Spleen (tissue), 11 donors: Measurements from ENCODE around the gene BRINP3. TPM values are rescaled to one million over a fixed set of nuclear protein-coding genes. Genes with fewer than 3 reads are reported as not detected.
A peak's percentile ranks its signal among the peaks of the same experiment; 100 is the strongest.

Source experiments
- DNase-seq: peaks from one replicate; pipeline ENCODE4 v3.0.0-alpha.2; 2020
- H3K27ac ChIP-seq, 8 donors: fragments of 200-600 bp; sonication (generic) in 7 of 8; 1 replicate in 4 of 8; 2 replicates in 4 of 8; pipeline versions ENCODE4 v1.5.0 to v1.8.0; 2016 to 2021; ENCODE audit warnings: inconsistent platforms in 4 of 8, mild to moderate bottlenecking in 4 of 8, moderate library complexity in 1 of 8
- H3K27me3 ChIP-seq, 7 donors: fragments of 200-600 bp; sonication (generic) in 6 of 7; replicated peaks in 1 of 7; 1 replicate in 4 of 7; 2 replicates in 3 of 7; pipeline versions ENCODE4 v1.5.0 to v1.8.0; 2016 to 2021; ENCODE audit warnings: inconsistent platforms in 3 of 7, mild to moderate bottlenecking in 1 of 7
- H3K36me3 ChIP-seq, 6 donors: fragments of 200-600 bp; sonication (generic) in 5 of 6; 1 replicate in 4 of 6; 2 replicates in 2 of 6; pipeline versions ENCODE4 v1.5.0 to v1.8.0; 2016 to 2021; ENCODE audit warnings: inconsistent platforms in 2 of 6
- H3K4me1 ChIP-seq, 6 donors: fragments of 200-600 bp; sonication (generic) in 5 of 6; 1 replicate in 3 of 6; 2 replicates in 3 of 6; pipeline versions ENCODE4 v1.5.0 to v1.8.0; 2016 to 2021; ENCODE audit warnings: inconsistent platforms in 3 of 6
- H3K4me3 ChIP-seq, 8 donors: fragments of 200-600 bp; sonication (generic) in 7 of 8; 1 replicate in 4 of 8; 2 replicates in 4 of 8; pipeline versions ENCODE4 v1.5.0 to v1.8.0; 2016 to 2021; ENCODE audit warnings: inconsistent platforms in 4 of 8, mild to moderate bottlenecking in 4 of 8, moderate library complexity in 2 of 8
- H3K9me3 ChIP-seq, 8 donors: fragments of 200-600 bp; sonication (generic) in 7 of 8; 1 replicate in 4 of 8; 2 replicates in 4 of 8; pipeline versions ENCODE4 v1.5.0 to v1.8.0; 2016 to 2021; ENCODE audit warnings: inconsistent platforms in 4 of 8
- POLR2A ChIP-seq, 3 donors: fragments of 450-650 bp; IDR thresholded peaks; one replicate each; pipeline ENCODE4 v1.5.1; 2017; ENCODE audit warnings: antibody characterized with exemption in 3 of 3, mild to moderate bottlenecking in 1 of 3
- POLR2AphosphoS5 ChIP-seq, 3 donors: sonication (generic); formaldehyde crosslinking; IDR thresholded peaks; one replicate each; pipeline ENCODE4 v1.5.1; 2017; ENCODE audit warnings: antibody characterized with exemption in 3 of 3
- WGBS, 5 donors: extraction: QIAGEN DNeasy Blood & Tissue Kit in 3 of 5; methylation state at CpG; one replicate each; pipeline versions ENCODE4 v1.1.5 to v1.1.7; 2013 to 2018; 5-methylcytosine and 5-hydroxymethylcytosine counted together
- intact Hi-C: fragments of 100-400 bp; cut with DNase I; formaldehyde crosslinking; loops from one replicate; pipeline ENCODE4 v1.15.0; 2023; ENCODE audit warnings: low total_unique reads
- polyA plus RNA-seq, 3 donors: library from polyadenylated mRNA; stranded (reverse); fragments of 200-250 nt; gene quantifications; one replicate each; pipeline ENCODE4 v1.2.1, GENCODE V29; 2013
- total RNA-seq, 7 donors: library from RNA; depleted of rRNA in 3 of 7; stranded (reverse); fragments of >200 nt in 3 of 7; fragmentation: NEBNext Ultra II Directional in 4 of 7; extraction: Animal tissue kit (Norgen Biotek cat#: 25700) in 4 of 7; gene quantifications; one replicate each; pipeline versions ENCODE4 v1.1.0 to v1.2.1, GENCODE V29; 2016 to 2021
- TF ChIP-seq, protein P1 (sequence below), 11 experiments: fragments of 200-600 bp in 7 of 11; fragments of 450-650 bp in 4 of 11; sonication (generic) in 4 of 11; IDR thresholded peaks in 8 of 11; conservative IDR thresholded peaks in 3 of 11; 1 replicate in 7 of 11; 2 replicates in 4 of 11; pipeline versions ENCODE4 v1.4.0 to v1.8.0; 2016 to 2021; ENCODE audit warnings: antibody characterized with exemption in 11 of 11, inconsistent platforms in 4 of 11, mild to moderate bottlenecking in 1 of 11
- donor health status: healthy with polysubstance abuse.
- donor health status: DM: no; HTN: no; CAD: no; lungs with moderate emphysema.
- donor health status: DM: no; HTN: no; CAD: no.
- donor health status: Bipolar disorder and iron deficiency.
- donor health status: healthy.
- donor health status: DM: no; HTN: no; CAD: no.
- donor health status: DM: yes; HTN: yes; CAD: no.

Gene BRINP3
- total and polyA plus RNA-seq, 10 donors, result not detected

DNA sequence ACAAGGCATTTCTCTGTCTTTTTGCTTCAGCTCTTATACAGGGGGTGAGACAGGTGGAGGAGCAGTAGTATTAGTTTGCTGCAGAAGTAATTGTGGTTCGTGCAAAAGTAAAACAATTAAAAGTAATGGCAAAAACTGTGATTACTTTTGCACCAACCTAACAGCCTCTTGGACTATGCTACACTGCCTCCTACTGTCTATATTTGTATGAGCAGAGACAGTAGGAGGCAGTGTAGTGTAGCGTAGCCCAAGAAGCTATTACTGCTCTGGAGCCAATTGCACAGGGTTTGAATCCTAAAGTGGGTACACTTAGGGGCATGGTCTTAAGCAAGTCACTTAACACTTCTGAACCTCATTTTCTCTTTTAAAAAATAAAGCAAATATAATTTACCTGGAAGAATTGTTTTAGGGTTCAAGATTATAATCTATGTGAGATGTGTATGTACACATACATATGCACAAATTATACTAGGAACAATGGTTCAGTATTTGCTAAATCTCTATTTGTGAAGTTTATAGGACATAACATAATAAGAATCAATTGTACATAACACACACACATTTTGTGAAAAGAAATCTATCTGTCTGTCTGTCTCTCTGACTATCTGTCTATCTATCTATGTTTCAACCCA, 103.8 kb downstream of the BRINP3 start:
- no peak overlapping the region for H3K4me3 ChIP-seq
- no peak for DNase-seq
- no peaks in the 10 kb centered on the region for H3K4me1 ChIP-seq
- no peaks in the 10 kb centered on the region for H3K27me3 ChIP-seq
- TF ChIP-seq POLR2AphosphoS5 (IDR thresholded peaks at IDR 0.05) (no peak), POLR2A (IDR thresholded peaks at IDR 0.05) (no peak)
- TF ChIP-seq, protein P1, sequence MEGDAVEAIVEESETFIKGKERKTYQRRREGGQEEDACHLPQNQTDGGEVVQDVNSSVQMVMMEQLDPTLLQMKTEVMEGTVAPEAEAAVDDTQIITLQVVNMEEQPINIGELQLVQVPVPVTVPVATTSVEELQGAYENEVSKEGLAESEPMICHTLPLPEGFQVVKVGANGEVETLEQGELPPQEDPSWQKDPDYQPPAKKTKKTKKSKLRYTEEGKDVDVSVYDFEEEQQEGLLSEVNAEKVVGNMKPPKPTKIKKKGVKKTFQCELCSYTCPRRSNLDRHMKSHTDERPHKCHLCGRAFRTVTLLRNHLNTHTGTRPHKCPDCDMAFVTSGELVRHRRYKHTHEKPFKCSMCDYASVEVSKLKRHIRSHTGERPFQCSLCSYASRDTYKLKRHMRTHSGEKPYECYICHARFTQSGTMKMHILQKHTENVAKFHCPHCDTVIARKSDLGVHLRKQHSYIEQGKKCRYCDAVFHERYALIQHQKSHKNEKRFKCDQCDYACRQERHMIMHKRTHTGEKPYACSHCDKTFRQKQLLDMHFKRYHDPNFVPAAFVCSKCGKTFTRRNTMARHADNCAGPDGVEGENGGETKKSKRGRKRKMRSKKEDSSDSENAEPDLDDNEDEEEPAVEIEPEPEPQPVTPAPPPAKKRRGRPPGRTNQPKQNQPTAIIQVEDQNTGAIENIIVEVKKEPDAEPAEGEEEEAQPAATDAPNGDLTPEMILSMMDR (IDR thresholded peaks at IDR 0.05 in 8 of 11, conservative IDR thresholded peaks at IDR 0.05 in 3 of 11), result peak in 1 of 11 experiments; percentile 13
- intact Hi-C loops, result no loop called here
- no peaks in the 10 kb centered on the region for H3K36me3 ChIP-seq
- 16 to 52% (median 36%) methylated on average over 2 of the region's 2 CpGs for WGBS, 5 donors
- no peak overlapping the region for H3K27ac ChIP-seq
- H3K9me3 ChIP-seq, result no peaks in the 10 kb centered on the region

DNA sequence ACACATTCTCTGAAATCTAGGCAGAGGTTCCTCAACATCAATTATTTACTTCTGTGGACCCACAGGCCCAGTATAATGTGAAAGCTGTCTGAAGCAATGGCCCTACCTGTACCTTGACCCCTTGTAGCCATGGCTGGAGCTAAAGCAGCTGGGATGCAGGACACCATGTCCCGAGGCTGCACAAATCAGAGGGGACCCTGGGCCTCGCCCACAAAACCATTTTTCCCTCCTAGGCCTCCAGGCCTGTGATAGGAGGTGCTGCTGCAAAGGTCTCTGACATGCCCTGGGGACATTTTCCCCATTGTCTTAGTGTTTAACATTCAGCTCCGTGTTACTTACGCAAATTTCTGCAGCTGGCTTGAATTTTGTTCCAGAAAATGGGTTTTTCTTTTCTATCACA, 110.5 kb downstream of the BRINP3 start:
- H3K9me3 ChIP-seq, result peaks cover 0 to 36% (median 13%) of the 10 kb centered on the region in 8 donors
- no peak for DNase-seq
- H3K36me3 ChIP-seq, result no peaks in the 10 kb centered on the region
- WGBS, 5 donors, result 71 to 80% (median 77%) methylated on average over 4 of the region's 4 CpGs
- H3K27ac ChIP-seq, result no peak overlapping the region
- TF ChIP-seq POLR2A (IDR thresholded peaks at IDR 0.05), result no peak
- TF ChIP-seq, protein P1 (IDR thresholded peaks at IDR 0.05 in 8 of 11, conservative IDR thresholded peaks at IDR 0.05 in 3 of 11), result no peak
- TF ChIP-seq POLR2AphosphoS5 (IDR thresholded peaks at IDR 0.05), result no peak
- intact Hi-C loops, result no loop called here
- no peaks in the 10 kb centered on the region for H3K27me3 ChIP-seq
- no peak overlapping the region for H3K4me3 ChIP-seq
- no peaks in the 10 kb centered on the region for H3K4me1 ChIP-seq

DNA sequence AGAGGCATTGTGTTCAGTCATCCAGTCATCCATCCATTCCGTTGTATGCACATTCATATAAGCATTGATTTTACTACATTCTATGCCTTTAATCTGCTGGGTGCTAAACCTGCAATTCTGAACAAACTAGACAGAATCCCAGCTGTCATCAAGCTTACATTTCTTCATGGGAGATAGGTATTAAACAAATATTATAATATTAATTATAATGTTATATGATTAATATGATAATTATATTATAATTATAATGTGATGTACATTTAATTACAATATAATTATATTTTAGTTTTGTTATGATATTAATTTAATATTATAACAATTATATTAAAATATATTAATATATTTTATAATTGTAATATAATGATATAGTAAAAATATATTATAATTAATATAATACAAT, 112.4 kb downstream of the BRINP3 start:
- Histone ChIP-seq H3K27ac (no peak overlapping the region), H3K4me1 (no peaks in the 10 kb centered on the region), H3K36me3 (no peaks in the 10 kb centered on the region), H3K4me3 (no peak overlapping the region), H3K9me3 (peaks cover 0 to 36% (median 15%) of the 10 kb centered on the region in 8 donors), H3K27me3 (no peaks in the 10 kb centered on the region)
- 78 to 87% (median 80%) methylated on average over 1 of the region's 1 CpG for WGBS, 5 donors
- intact Hi-C loops, result no loop called here
- DNase-seq, result no peak
- no peak for TF ChIP-seq POLR2AphosphoS5 (IDR thresholded peaks at IDR 0.05)
- TF ChIP-seq, protein P1 (IDR thresholded peaks at IDR 0.05 in 8 of 11, conservative IDR thresholded peaks at IDR 0.05 in 3 of 11), result no peak
- TF ChIP-seq POLR2A (IDR thresholded peaks at IDR 0.05), result no peak

DNA sequence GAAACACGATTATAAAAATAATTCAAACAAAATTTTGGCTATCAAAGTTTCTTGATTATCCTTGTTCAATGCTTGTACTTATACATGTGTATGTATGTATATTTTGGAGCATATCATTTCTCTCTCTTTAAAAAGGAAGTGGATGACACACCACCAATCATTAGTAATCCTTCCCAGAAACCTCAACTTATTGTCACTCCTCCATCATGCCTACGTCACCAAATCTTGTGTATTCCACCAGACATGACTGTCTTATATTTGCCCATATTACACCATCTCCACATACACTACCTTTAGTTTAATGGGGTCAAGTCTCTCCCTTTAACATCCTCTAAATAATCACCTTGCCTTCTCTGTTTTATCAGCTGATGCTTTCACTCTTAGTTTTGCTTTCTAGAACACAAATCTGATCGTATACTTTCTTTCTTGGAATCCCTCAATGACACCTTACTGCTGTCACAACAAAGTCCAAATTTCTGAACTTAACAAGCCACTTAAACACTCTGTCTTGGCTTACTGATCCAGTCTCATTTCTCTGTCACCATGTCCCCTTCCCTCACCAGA, 124.0 kb downstream of the BRINP3 start:
- H3K4me3 ChIP-seq, result no peak overlapping the region
- H3K9me3 ChIP-seq, result peaks cover 0 to 3% (median 0%) of the 10 kb centered on the region in 8 donors
- no peaks in the 10 kb centered on the region for H3K27me3 ChIP-seq
- intact Hi-C loops, result no loop called here
- H3K36me3 ChIP-seq, result no peaks in the 10 kb centered on the region
- no peak for DNase-seq
- WGBS, 5 donors, result 69 to 84% (median 72%) methylated on average over 3 of the region's 3 CpGs
- no peak overlapping the region for H3K27ac ChIP-seq
- H3K4me1 ChIP-seq, result no peaks in the 10 kb centered on the region
- no peak for TF ChIP-seq POLR2A (IDR thresholded peaks at IDR 0.05)
- no peak for TF ChIP-seq POLR2AphosphoS5 (IDR thresholded peaks at IDR 0.05)
- TF ChIP-seq, protein P1 (IDR thresholded peaks at IDR 0.05 in 8 of 11, conservative IDR thresholded peaks at IDR 0.05 in 3 of 11), result no peak
